ENCODE data around the gene CPLX3.
A peak's percentile ranks its signal among the peaks of the same experiment; 100 is the strongest.

Gene CPLX3

GRCh38 chr15:74790080-74790916 is 36.1 kb upstream of the CPLX3 start:
- peak overlapping the region; percentile 35 for H3K4me3 ChIP-seq (ENCODE audit: low read depth, low read length)
- peak; percentile 94 for DNase-seq (ENCODE audit: low read depth)
- TF ChIP-seq MAX (IDR thresholded peaks at IDR 0.05; ENCODE audit: low read depth, low read length), result peak; percentile 84
- no peak for TF ChIP-seq POLR2A (IDR thresholded peaks at IDR 0.05; ENCODE audit: extremely low read depth, insufficient read length)
- no peak for TF ChIP-seq CTCF (IDR thresholded peaks at IDR 0.05; ENCODE audit: low read depth, low read length)
- TF ChIP-seq MYC (IDR thresholded peaks at IDR 0.05; ENCODE audit: low read depth, low read length), result peak; percentile 97

- H3K4me3 ChIP-seq (ENCODE audit: low read depth, low read length), result peak overlapping the region; percentile 18
- DNase-seq (ENCODE audit: low read depth), result no peak
- no peak for TF ChIP-seq POLR2A (IDR thresholded peaks at IDR 0.05; ENCODE audit: extremely low read depth, insufficient read length)
Measured at GRCh38 chr15:74791007-74791406, 35.4 kb upstream of the CPLX3 start.

- TF ChIP-seq MYC (IDR thresholded peaks at IDR 0.05; ENCODE audit: low read depth, low read length), result no peak
- no peak for TF ChIP-seq POLR2A (IDR thresholded peaks at IDR 0.05; ENCODE audit: extremely low read depth, insufficient read length)
- no peak for TF ChIP-seq CTCF (IDR thresholded peaks at IDR 0.05; ENCODE audit: low read depth, low read length)
- TF ChIP-seq MAX (IDR thresholded peaks at IDR 0.05; ENCODE audit: low read depth, low read length), result no peak
- no peak for DNase-seq (ENCODE audit: low read depth)
- no peak overlapping the region for H3K4me3 ChIP-seq (ENCODE audit: low read depth, low read length)
Measured at GRCh38 chr15:74791667-74792066, 34.8 kb upstream of the CPLX3 start.

GRCh38 chr15:74792227-74793016 is 34.0 kb upstream of the CPLX3 start:
- no peak overlapping the region for H3K4me3 ChIP-seq (ENCODE audit: low read depth, low read length)
- no peak for DNase-seq (ENCODE audit: low read depth)
- TF ChIP-seq MYC (IDR thresholded peaks at IDR 0.05; ENCODE audit: low read depth, low read length) (no peak), MAX (IDR thresholded peaks at IDR 0.05; ENCODE audit: low read depth, low read length) (no peak), POLR2A (IDR thresholded peaks at IDR 0.05; ENCODE audit: extremely low read depth, insufficient read length) (no peak), CTCF (IDR thresholded peaks at IDR 0.05; ENCODE audit: low read depth, low read length) (no peak)

GRCh38 chr15:74793135-74794028 is 33.0 kb upstream of the CPLX3 start:
- no peak for TF ChIP-seq POLR2A (IDR thresholded peaks at IDR 0.05; ENCODE audit: extremely low read depth, insufficient read length)
- 0 out of 2 replicates have a peak, but pooled peaks have one; percentile 24 for TF ChIP-seq MAX (IDR thresholded peaks at IDR 0.05; ENCODE audit: low read depth, low read length)
- TF ChIP-seq MYC (IDR thresholded peaks at IDR 0.05; ENCODE audit: low read depth, low read length), result no peak
- peak; percentile 29 for TF ChIP-seq CTCF (IDR thresholded peaks at IDR 0.05; ENCODE audit: low read depth, low read length)
- peak; percentile 66 for DNase-seq (ENCODE audit: low read depth)
- H3K4me3 ChIP-seq (ENCODE audit: low read depth, low read length), result no peak overlapping the region

Data from NB4 (cell line).